T-helper 2 cell treated with Interferon-gamma antibody and Interleukin-4, amounts not matched to agents 5 μg/mL and 100 μg/mL, for 36 hours (primary cell): ENCODE results near the gene XIRP1.
"Not testable (repeated sequence)": the region's sequence is repeated elsewhere in the genome, so short reads cannot be mapped to it uniquely, and the experiment has no call there.

ENCODE experiments used
- DNase-seq: peaks from one replicate; pipeline ENCODE4 v3.0.0; 2021; ENCODE audit warnings: low spot score
- H3K27ac Mint-ChIP-seq: one replicate; pipeline ENCODE4 v1.8.0; 2021; ENCODE audit warnings: mild to moderate bottlenecking, mixed read lengths
- H3K27me3 Mint-ChIP-seq: one replicate; pipeline ENCODE4 v1.8.0; 2021; ENCODE audit warnings: low read depth, mixed read lengths
- H3K36me3 Mint-ChIP-seq: one replicate; pipeline ENCODE4 v1.8.0; 2021; ENCODE audit warnings: low read depth, mixed read lengths
- H3K4me1 Mint-ChIP-seq: one replicate; pipeline ENCODE4 v1.8.0; 2021; ENCODE audit warnings: low read depth, mixed read lengths
- H3K4me3 Mint-ChIP-seq: one replicate; pipeline ENCODE4 v1.8.0; 2022; ENCODE audit warnings: mild to moderate bottlenecking, moderate library complexity, mixed read lengths
- H3K9me3 Mint-ChIP-seq: one replicate; pipeline ENCODE4 v1.8.0; 2021; ENCODE audit warnings: mixed read lengths

Gene XIRP1

GRCh38 chr3:39192490-39193092 is at the start of gene XIRP1:
Gene XIRP1, minus strand, starts transcription at chr3:39192595. Its CDS starts 3,150 bp downstream, at chr3:39189445.
- Mint-ChIP-seq H3K27ac (no peak within 1 kb of the TSS), H3K36me3 (no peaks in the 10 kb centered on the region), H3K4me1 (peaks cover 4% of the 10 kb centered on the region), H3K9me3 (no peaks in the 10 kb centered on the region), H3K4me3 (no peak within 1 kb of the TSS), H3K27me3 (peaks cover 13% of the 10 kb centered on the region)
- peak; percentile 45 for DNase-seq

GRCh38 chr3:39241561-39241960 is 49.2 kb upstream of the XIRP1 start:
- DNase-seq: no peak
- Mint-ChIP-seq H3K27ac (no peak overlapping the region), H3K4me3 (no peak overlapping the region), H3K4me1 (no peaks in the 10 kb centered on the region), H3K36me3 (no peaks in the 10 kb centered on the region), H3K9me3 (no peaks in the 10 kb centered on the region), H3K27me3 (peaks cover 45% of the 10 kb centered on the region)

- Mint-ChIP-seq H3K4me1 (peaks cover 23% of the 10 kb centered on the region), H3K27ac (no peak overlapping the region), H3K9me3 (no peaks in the 10 kb centered on the region), H3K4me3 (no peak overlapping the region), H3K36me3 (no peaks in the 10 kb centered on the region), H3K27me3 (peaks cover 44% of the 10 kb centered on the region)
- no peak for DNase-seq
These were observed 44.6 kb upstream of the XIRP1 start for GRCh38 chr3:39237027-39237426.

GRCh38 chr3:39234651-39235050 is 42.3 kb upstream of the XIRP1 start:
- Mint-ChIP-seq H3K36me3 (no peaks in the 10 kb centered on the region), H3K27me3 (peaks cover 59% of the 10 kb centered on the region), H3K27ac (peak overlapping the region; percentile 83), H3K4me1 (peaks cover 23% of the 10 kb centered on the region), H3K9me3 (no peaks in the 10 kb centered on the region), H3K4me3 (peak overlapping the region; percentile 72)
- DNase-seq: no peak

- H3K27ac Mint-ChIP-seq: no peak overlapping the region
- no peaks in the 10 kb centered on the region for H3K9me3 Mint-ChIP-seq
- H3K36me3 Mint-ChIP-seq: no peaks in the 10 kb centered on the region
- peaks cover 53% of the 10 kb centered on the region for H3K27me3 Mint-ChIP-seq
- DNase-seq: no peak
- peaks cover 23% of the 10 kb centered on the region for H3K4me1 Mint-ChIP-seq
- H3K4me3 Mint-ChIP-seq: no peak overlapping the region
These were observed 40.5 kb upstream of the XIRP1 start for GRCh38 chr3:39232859-39233258.

- no peaks in the 10 kb centered on the region for H3K36me3 Mint-ChIP-seq
- H3K4me3 Mint-ChIP-seq: no peak overlapping the region
- H3K9me3 Mint-ChIP-seq: no peaks in the 10 kb centered on the region
- peaks cover 51% of the 10 kb centered on the region for H3K27me3 Mint-ChIP-seq
- DNase-seq: no peak
- no peak overlapping the region for H3K27ac Mint-ChIP-seq
- peaks cover 26% of the 10 kb centered on the region for H3K4me1 Mint-ChIP-seq
These were observed 38.1 kb upstream of the XIRP1 start for GRCh38 chr3:39230453-39230852.

GRCh38 chr3:39228496-39228895 is 36.1 kb upstream of the XIRP1 start:
- Mint-ChIP-seq H3K27ac (no peak overlapping the region), H3K4me3 (no peak overlapping the region), H3K4me1 (peaks cover 11% of the 10 kb centered on the region), H3K9me3 (no peaks in the 10 kb centered on the region), H3K36me3 (no peaks in the 10 kb centered on the region), H3K27me3 (peaks cover 53% of the 10 kb centered on the region)
- no peak for DNase-seq

GRCh38 chr3:39227596-39227995 is 35.2 kb upstream of the XIRP1 start:
- not testable (repeated sequence) for DNase-seq, H3K4me3 Mint-ChIP-seq, H3K9me3 Mint-ChIP-seq, H3K27ac Mint-ChIP-seq, H3K36me3 Mint-ChIP-seq
- peaks cover 54% of the 10 kb centered on the region for H3K27me3 Mint-ChIP-seq
- peaks cover 11% of the 10 kb centered on the region for H3K4me1 Mint-ChIP-seq

- no peaks in the 10 kb centered on the region for H3K36me3 Mint-ChIP-seq
- no peak for DNase-seq
- H3K4me3 Mint-ChIP-seq: no peak overlapping the region
- H3K4me1 Mint-ChIP-seq: peaks cover 15% of the 10 kb centered on the region
- H3K27ac Mint-ChIP-seq: no peak overlapping the region
- H3K9me3 Mint-ChIP-seq: no peaks in the 10 kb centered on the region
- H3K27me3 Mint-ChIP-seq: peaks cover 42% of the 10 kb centered on the region
These were observed 33.8 kb upstream of the XIRP1 start for GRCh38 chr3:39226106-39226741.

- no peak overlapping the region for H3K27ac Mint-ChIP-seq
- no peak overlapping the region for H3K4me3 Mint-ChIP-seq
- H3K4me1 Mint-ChIP-seq: peaks cover 25% of the 10 kb centered on the region
- no peaks in the 10 kb centered on the region for H3K9me3 Mint-ChIP-seq
- DNase-seq: no peak
- H3K36me3 Mint-ChIP-seq: no peaks in the 10 kb centered on the region
- H3K27me3 Mint-ChIP-seq: peaks cover 35% of the 10 kb centered on the region
These were observed 31.9 kb upstream of the XIRP1 start for GRCh38 chr3:39224288-39224687.

- no peak for DNase-seq
- H3K4me3 Mint-ChIP-seq: no peak overlapping the region
- no peaks in the 10 kb centered on the region for H3K36me3 Mint-ChIP-seq
- peaks cover 25% of the 10 kb centered on the region for H3K4me1 Mint-ChIP-seq
- peaks cover 34% of the 10 kb centered on the region for H3K27me3 Mint-ChIP-seq
- H3K27ac Mint-ChIP-seq: no peak overlapping the region
- H3K9me3 Mint-ChIP-seq: no peaks in the 10 kb centered on the region
These were observed 30.5 kb upstream of the XIRP1 start for GRCh38 chr3:39222939-39223338.

GRCh38 chr3:39222462-39222861 is 30.1 kb upstream of the XIRP1 start:
- H3K9me3 Mint-ChIP-seq: no peaks in the 10 kb centered on the region
- H3K36me3 Mint-ChIP-seq: no peaks in the 10 kb centered on the region
- H3K27me3 Mint-ChIP-seq: peaks cover 35% of the 10 kb centered on the region
- no peak for DNase-seq
- peaks cover 25% of the 10 kb centered on the region for H3K4me1 Mint-ChIP-seq
- H3K27ac Mint-ChIP-seq: no peak overlapping the region
- H3K4me3 Mint-ChIP-seq: no peak overlapping the region

GRCh38 chr3:39221141-39221530 is 28.7 kb upstream of the XIRP1 start:
- peak overlapping the region; percentile 53 for H3K4me3 Mint-ChIP-seq
- DNase-seq: no peak
- H3K4me1 Mint-ChIP-seq: peaks cover 31% of the 10 kb centered on the region
- no peaks in the 10 kb centered on the region for H3K36me3 Mint-ChIP-seq
- no peaks in the 10 kb centered on the region for H3K9me3 Mint-ChIP-seq
- peak overlapping the region; percentile 64 for H3K27ac Mint-ChIP-seq
- peaks cover 38% of the 10 kb centered on the region for H3K27me3 Mint-ChIP-seq

GRCh38 chr3:39220407-39221140 is 28.2 kb upstream of the XIRP1 start:
- DNase-seq: no peak
- Mint-ChIP-seq H3K4me1 (peaks cover 33% of the 10 kb centered on the region), H3K4me3 (peak overlapping the region; percentile 53), H3K9me3 (no peaks in the 10 kb centered on the region), H3K27ac (peak overlapping the region; percentile 64), H3K27me3 (peaks cover 33% of the 10 kb centered on the region), H3K36me3 (no peaks in the 10 kb centered on the region)
